Vagina (tissue), 2 donors: ENCODE measurements around the gene SCARB2.

Experiments used
- POLR2A ChIP-seq, 2 donors: fragments of 450-650 bp; IDR thresholded peaks; one replicate each; pipeline ENCODE4 v1.6.1; 2017; ENCODE audit warnings: antibody characterized with exemption in 2 of 2, mild to moderate bottlenecking in 2 of 2, moderate library complexity in 2 of 2
- POLR2AphosphoS5 ChIP-seq, 2 donors: sonication (generic); formaldehyde crosslinking; IDR thresholded peaks; one replicate each; pipeline ENCODE4 v1.9.0; 2017; ENCODE audit warnings: antibody characterized with exemption in 2 of 2, mild to moderate bottlenecking in 2 of 2, low read depth in 1 of 2; ENCODE audit not compliant: insufficient read depth in 1 of 2
- TF ChIP-seq, protein P1 (sequence below), 3 experiments: fragments of 450-650 bp in 2 of 3; fragments of 200-600 bp in 1 of 3; sonication (generic) in 1 of 3; IDR thresholded peaks; one replicate each; pipeline ENCODE4 v1.5.1; 2017 to 2019; ENCODE audit warnings: antibody characterized with exemption in 3 of 3, mild to moderate bottlenecking in 2 of 3, moderate library complexity in 2 of 3

DNA sequence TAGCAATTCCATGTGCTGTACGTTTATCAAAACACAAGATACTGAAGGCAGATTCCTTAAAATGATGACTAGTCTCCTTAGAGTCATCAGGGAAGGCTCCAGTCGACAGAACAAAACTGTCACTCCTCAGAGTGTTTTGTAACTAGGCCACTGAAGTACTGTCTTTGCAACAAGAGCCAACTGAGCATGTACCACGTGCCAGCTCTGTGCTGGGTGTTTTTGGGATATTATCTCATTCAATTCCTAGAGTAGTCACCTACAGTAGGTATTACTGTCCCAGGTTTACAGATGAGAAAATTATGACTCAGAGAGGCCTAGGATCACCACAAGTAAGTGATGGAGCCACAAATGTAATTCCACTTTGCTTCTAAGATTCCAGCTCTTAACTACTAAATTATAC lies 47.1 kb downstream of the SCARB2 start:
- TF ChIP-seq, protein P1, sequence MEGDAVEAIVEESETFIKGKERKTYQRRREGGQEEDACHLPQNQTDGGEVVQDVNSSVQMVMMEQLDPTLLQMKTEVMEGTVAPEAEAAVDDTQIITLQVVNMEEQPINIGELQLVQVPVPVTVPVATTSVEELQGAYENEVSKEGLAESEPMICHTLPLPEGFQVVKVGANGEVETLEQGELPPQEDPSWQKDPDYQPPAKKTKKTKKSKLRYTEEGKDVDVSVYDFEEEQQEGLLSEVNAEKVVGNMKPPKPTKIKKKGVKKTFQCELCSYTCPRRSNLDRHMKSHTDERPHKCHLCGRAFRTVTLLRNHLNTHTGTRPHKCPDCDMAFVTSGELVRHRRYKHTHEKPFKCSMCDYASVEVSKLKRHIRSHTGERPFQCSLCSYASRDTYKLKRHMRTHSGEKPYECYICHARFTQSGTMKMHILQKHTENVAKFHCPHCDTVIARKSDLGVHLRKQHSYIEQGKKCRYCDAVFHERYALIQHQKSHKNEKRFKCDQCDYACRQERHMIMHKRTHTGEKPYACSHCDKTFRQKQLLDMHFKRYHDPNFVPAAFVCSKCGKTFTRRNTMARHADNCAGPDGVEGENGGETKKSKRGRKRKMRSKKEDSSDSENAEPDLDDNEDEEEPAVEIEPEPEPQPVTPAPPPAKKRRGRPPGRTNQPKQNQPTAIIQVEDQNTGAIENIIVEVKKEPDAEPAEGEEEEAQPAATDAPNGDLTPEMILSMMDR (IDR thresholded peaks at IDR 0.05): no peak
- TF ChIP-seq POLR2AphosphoS5 (IDR thresholded peaks at IDR 0.05; ENCODE audit: insufficient read depth in 1 of 2, low read depth in 1 of 2) (no peak), POLR2A (IDR thresholded peaks at IDR 0.05) (no peak)
